ENCODE results near the gene CTR9. TPM values are rescaled to one million over a fixed set of nuclear protein-coding genes. Genes with fewer than 3 reads are reported as not detected.

CTR9 gene
- total RNA-seq, 2 donors from 2014 or later, result 12.2 to 28.7 TPM

DNA sequence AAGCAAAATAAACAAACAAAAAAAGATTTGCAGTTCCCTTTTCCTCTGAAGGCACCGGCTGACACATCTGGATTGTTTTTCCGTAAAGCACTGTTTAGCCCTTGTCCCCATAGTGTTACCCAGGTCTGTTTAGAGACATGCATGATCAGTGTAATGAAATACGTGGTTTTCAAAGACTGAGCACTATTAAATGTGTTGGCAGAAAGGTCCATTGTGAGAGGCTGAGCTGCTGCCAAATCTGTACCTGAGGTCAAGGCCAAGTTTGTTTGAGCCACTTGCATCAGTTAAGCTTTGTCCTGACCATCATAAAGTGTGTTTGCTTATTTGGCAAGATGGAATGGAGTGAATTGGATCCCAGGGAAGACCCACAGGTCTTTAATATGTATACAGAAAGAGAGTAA, 26.3 kb downstream of the CTR9 start:
- no peak for ATAC-seq
- no peak overlapping the region for H3K4me3 ChIP-seq
- WGBS, 2 donors, result 66 to 77% methylated on average over 3 of the region's 3 CpGs
- H3K9me3 ChIP-seq, result no peaks in the 10 kb centered on the region
- intact Hi-C loops (cut with DNase I), result no loop called here
- TF ChIP-seq, protein P1, sequence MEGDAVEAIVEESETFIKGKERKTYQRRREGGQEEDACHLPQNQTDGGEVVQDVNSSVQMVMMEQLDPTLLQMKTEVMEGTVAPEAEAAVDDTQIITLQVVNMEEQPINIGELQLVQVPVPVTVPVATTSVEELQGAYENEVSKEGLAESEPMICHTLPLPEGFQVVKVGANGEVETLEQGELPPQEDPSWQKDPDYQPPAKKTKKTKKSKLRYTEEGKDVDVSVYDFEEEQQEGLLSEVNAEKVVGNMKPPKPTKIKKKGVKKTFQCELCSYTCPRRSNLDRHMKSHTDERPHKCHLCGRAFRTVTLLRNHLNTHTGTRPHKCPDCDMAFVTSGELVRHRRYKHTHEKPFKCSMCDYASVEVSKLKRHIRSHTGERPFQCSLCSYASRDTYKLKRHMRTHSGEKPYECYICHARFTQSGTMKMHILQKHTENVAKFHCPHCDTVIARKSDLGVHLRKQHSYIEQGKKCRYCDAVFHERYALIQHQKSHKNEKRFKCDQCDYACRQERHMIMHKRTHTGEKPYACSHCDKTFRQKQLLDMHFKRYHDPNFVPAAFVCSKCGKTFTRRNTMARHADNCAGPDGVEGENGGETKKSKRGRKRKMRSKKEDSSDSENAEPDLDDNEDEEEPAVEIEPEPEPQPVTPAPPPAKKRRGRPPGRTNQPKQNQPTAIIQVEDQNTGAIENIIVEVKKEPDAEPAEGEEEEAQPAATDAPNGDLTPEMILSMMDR (IDR thresholded peaks at IDR 0.05), result no peak
- H3K36me3 ChIP-seq (replicated peaks in 1 of 2; ENCODE audit: insufficient read depth in 1 of 2, low read depth in 2 of 2), result peaks cover 10 to 36% of the 10 kb centered on the region in 2 donors
- peak overlapping the region in 1 of 4 donors; percentile 35 for H3K27ac ChIP-seq
- no peaks in the 10 kb centered on the region for H3K27me3 ChIP-seq
- H3K4me1 ChIP-seq, result peaks cover 5% of the 10 kb centered on the region
- no peak for DNase-seq

DNA sequence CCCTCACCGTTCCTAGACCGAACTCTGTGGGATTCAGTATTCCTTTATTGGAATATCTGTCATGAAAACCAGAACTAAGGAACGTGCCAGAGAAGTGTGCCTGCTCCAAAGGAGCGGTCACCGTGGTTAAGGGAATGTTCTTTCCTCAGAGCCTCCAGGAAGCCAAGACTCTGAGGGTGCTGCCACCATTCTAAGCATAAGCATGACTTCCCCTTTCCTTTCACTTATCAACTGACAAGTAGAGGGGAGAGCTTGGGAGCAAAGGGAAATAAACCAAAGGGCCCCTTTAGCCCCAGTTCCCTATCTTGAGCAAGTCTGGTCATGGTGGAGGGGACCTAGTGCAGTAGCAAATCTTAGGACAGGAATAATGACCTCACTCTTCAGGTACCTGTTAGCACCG, 26.8 kb downstream of the CTR9 start:
- Histone ChIP-seq H3K36me3 (replicated peaks in 1 of 2; ENCODE audit: insufficient read depth in 1 of 2, low read depth in 2 of 2) (peaks cover 10 to 34% of the 10 kb centered on the region in 2 donors), H3K4me1 (peaks cover 5% of the 10 kb centered on the region), H3K4me3 (no peak overlapping the region), H3K9me3 (no peaks in the 10 kb centered on the region), H3K27me3 (no peaks in the 10 kb centered on the region), H3K27ac (peak overlapping the region in 2 of 4 donors; percentile 27 to 35)
- WGBS, 2 donors, result 68 to 80% methylated on average over 6 of the region's 6 CpGs
- DNase-seq (no peak), ATAC-seq (no peak)
- intact Hi-C loops (cut with DNase I), result no loop called here
- TF ChIP-seq, protein P1 (IDR thresholded peaks at IDR 0.05), result no peak
- TF ChIP-seq POLR2A (IDR thresholded peaks at IDR 0.05), result no peak

DNA sequence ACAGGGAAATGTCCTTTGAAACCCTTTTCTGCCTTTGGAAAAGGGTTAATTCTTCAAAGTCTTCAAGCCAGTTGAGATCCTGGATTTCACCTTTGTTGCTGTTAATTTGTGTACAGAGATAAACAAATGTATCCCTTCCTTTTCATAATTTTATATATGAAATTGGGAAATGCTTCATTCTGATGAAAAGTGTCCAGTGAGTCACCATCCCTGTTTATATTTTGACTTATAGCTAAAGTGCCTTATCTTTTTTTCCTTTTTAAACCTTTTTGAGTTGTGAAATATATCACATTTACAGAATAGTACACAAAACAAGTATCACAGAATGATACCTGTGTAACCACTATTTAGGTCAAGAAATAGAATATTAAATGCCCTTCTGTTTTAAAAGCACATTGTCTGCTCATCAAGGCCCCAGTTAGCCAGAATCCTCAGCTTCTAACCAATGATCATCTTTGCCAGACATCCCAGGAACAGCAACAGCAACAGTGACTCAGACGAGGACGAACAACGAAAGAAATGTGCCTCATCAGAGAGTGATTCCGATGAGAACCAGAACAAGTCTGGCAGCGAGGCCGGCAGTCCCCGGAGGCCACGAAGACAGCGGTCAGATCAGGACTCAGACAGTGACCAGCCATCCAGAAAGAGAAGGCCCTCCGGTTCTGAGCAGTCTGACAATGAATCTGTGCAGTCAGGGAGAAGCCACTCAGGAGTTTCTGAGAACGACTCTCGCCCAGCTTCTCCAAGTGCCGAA, 27.3 kb downstream of the CTR9 start:
- Histone ChIP-seq H3K9me3 (no peaks in the 10 kb centered on the region), H3K36me3 (replicated peaks in 1 of 2; ENCODE audit: insufficient read depth in 1 of 2, low read depth in 2 of 2) (peaks cover 10 to 31% of the 10 kb centered on the region in 2 donors), H3K27me3 (no peaks in the 10 kb centered on the region), H3K4me1 (peaks cover 5% of the 10 kb centered on the region), H3K27ac (peak overlapping the region in 2 of 4 donors; percentile 27 to 35), H3K4me3 (no peak overlapping the region)
- intact Hi-C loops (cut with DNase I), result no loop called here
- TF ChIP-seq, protein P1 (IDR thresholded peaks at IDR 0.05), result no peak
- TF ChIP-seq POLR2A (IDR thresholded peaks at IDR 0.05), result no peak
- DNase-seq (peak; percentile 26 to 55 (median 35)), ATAC-seq (peak; percentile 67)
- WGBS, 2 donors, result 81 to 87% methylated on average over 13 of the region's 13 CpGs

DNA sequence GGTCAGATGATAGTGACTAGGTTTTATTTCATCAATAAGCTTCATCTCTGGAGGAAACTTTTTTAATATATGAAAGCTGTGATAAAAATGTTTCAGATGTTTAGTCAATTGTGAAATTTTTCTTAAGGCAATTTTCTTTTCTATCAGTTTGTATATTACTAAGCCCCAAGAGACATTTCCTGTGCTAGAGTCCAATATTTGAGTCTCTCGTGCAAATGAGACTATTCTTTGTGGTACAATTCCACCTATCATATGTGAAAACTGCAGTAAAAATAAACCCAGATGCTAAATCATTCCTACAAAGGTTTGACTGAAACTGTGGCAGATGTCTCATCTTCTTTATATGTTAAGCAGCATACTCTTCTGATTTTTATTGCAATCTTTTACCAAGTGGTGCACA, 28.0 kb downstream of the CTR9 start:
- H3K4me1 ChIP-seq, result peaks cover 5% of the 10 kb centered on the region
- H3K9me3 ChIP-seq, result no peaks in the 10 kb centered on the region
- peak overlapping the region in 1 of 4 donors; percentile 18 for H3K27ac ChIP-seq
- no peak overlapping the region for H3K4me3 ChIP-seq
- TF ChIP-seq POLR2A (IDR thresholded peaks at IDR 0.05), result no peak
- TF ChIP-seq, protein P1 (IDR thresholded peaks at IDR 0.05), result no peak
- intact Hi-C loops (cut with DNase I), result no loop called here
- H3K27me3 ChIP-seq, result no peaks in the 10 kb centered on the region
- peaks cover 10 to 30% of the 10 kb centered on the region in 2 donors for H3K36me3 ChIP-seq (replicated peaks in 1 of 2; ENCODE audit: insufficient read depth in 1 of 2, low read depth in 2 of 2)
- ATAC-seq, result no peak
- DNase-seq, result no peak
- WGBS, 2 donors, result 84 to 86% methylated on average over 1 of the region's 1 CpG

DNA sequence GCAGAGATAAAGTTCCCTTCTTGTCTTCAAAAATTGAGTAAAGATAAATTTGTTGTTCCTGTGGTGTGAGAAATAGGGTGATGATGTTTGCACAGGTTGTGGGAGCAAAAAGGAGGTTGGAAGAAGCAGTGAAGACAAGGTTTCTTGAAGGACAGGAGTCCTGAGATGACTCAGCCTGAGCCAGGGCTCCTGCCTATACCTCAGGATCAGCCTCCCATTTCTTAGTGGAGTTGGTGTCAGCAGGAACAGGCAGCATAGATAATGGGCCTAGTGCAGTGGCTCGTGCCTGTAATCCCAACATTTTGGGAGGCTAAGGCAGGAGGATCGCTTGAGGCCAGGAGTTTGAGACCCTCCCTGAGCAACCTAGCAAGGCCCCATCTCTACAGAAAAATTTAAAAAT, 29.0 kb downstream of the CTR9 start:
- Histone ChIP-seq H3K4me3 (no peak overlapping the region), H3K9me3 (no peaks in the 10 kb centered on the region), H3K4me1 (peaks cover 5% of the 10 kb centered on the region), H3K27ac (no peak overlapping the region), H3K27me3 (no peaks in the 10 kb centered on the region), H3K36me3 (replicated peaks in 1 of 2; ENCODE audit: insufficient read depth in 1 of 2, low read depth in 2 of 2) (peaks cover 10 to 22% of the 10 kb centered on the region in 2 donors)
- no peak for TF ChIP-seq POLR2A (IDR thresholded peaks at IDR 0.05)
- TF ChIP-seq, protein P1 (IDR thresholded peaks at IDR 0.05), result no peak
- DNase-seq, result no peak
- WGBS, 2 donors, result 91 to 100% methylated on average over 2 of the region's 2 CpGs
- ATAC-seq, result no peak
- intact Hi-C loops (cut with DNase I), result loop anchor here (10.0 kb wide), 1 partner anchor 1025 kb away; no protein-coding TSS in a partner anchor

All from body of pancreas (tissue), 4 donors.